Heart right ventricle (tissue), 16 donors: Measurements from ENCODE around the gene EBF3. TPM values are rescaled to one million over a fixed set of nuclear protein-coding genes. Genes with fewer than 3 reads are reported as not detected.

Source experiments
- ATAC-seq, 8 donors: fragments of 200-7000 bp; cut with Tn5 transposase; one replicate each; pipeline ENCODE4 v1.9.1; 2020; ENCODE audit warnings: mild to moderate bottlenecking in 8 of 8, moderate library complexity in 8 of 8, moderate number of reproducible peaks in 1 of 8
- DNase-seq, 2 donors: peaks; one replicate each; pipeline ENCODE4 v3.0.0-alpha.2; 2020
- H3K27ac ChIP-seq, 10 donors: fragments of 200-600 bp; sonication (generic) in 2 of 10; one replicate each; pipeline versions ENCODE4 v1.5.0 to v1.8.0; 2020 to 2022; ENCODE audit warnings: mild to moderate bottlenecking in 3 of 10
- H3K27me3 ChIP-seq, 7 donors: fragments of 200-600 bp; one replicate each; pipeline ENCODE4 v1.8.0; 2021 to 2022; ENCODE audit warnings: mild to moderate bottlenecking in 2 of 7
- H3K36me3 ChIP-seq, 9 donors: fragments of 200-600 bp; sonication (generic) in 1 of 9; one replicate each; pipeline versions ENCODE4 v1.5.0 to v1.8.0; 2020 to 2022; ENCODE audit warnings: mild to moderate bottlenecking in 2 of 9
- H3K4me1 ChIP-seq, 9 donors: fragments of 200-600 bp; sonication (generic) in 1 of 9; one replicate each; pipeline versions ENCODE4 v1.5.0 to v1.8.0; 2020 to 2022; ENCODE audit warnings: mild to moderate bottlenecking in 4 of 9
- H3K4me3 ChIP-seq, 10 donors: fragments of 200-600 bp; sonication (generic) in 2 of 10; one replicate each; pipeline versions ENCODE4 v1.5.0 to v1.8.0; 2020 to 2022; ENCODE audit warnings: mild to moderate bottlenecking in 7 of 10, moderate library complexity in 2 of 10
- H3K9me3 ChIP-seq, 11 donors: fragments of 200-600 bp in 10 of 11; sonication (generic) in 2 of 11; one replicate each; pipeline versions ENCODE4 v1.5.0 to v1.8.0; 2013 to 2022; ENCODE audit warnings: mild to moderate bottlenecking in 2 of 11, control low read depth in 1 of 11, moderate library complexity in 1 of 11
- WGBS, 2 donors: extraction: QIAGEN DNeasy Blood & Tissue Kit; methylation state at CpG; one replicate each; pipeline ENCODE4 v1.1.7; 2013; ENCODE audit warnings: inconsistent platforms in 1 of 2; 5-methylcytosine and 5-hydroxymethylcytosine counted together
- intact Hi-C, 10 donors: fragments of 100-400 bp; cut with DNase I; formaldehyde crosslinking; loops; one replicate each; pipeline versions ENCODE4 v1.11.1 to v1.14.2; 2022
- polyA plus RNA-seq, 2 donors: library from polyadenylated mRNA; stranded (reverse); fragments of 200-250 nt; gene quantifications; one replicate each; pipeline ENCODE4 v1.2.3, GENCODE V29; 2013
- total RNA-seq, 10 donors: library from RNA; stranded (reverse); fragmentation: NEBNext Ultra II Directional in 3 of 10; extraction: Animal tissue kit (Norgen Biotek cat#: 25700) in 3 of 10; gene quantifications; one replicate each; pipeline versions ENCODE4 v1.2.1 to v1.2.4, GENCODE V29; 2021 to 2023
- TF ChIP-seq, protein P1 (sequence below), 9 donors: fragments of 200-600 bp; sonication (generic) in 2 of 9; IDR thresholded peaks; one replicate each; pipeline versions ENCODE4 v1.5.0 to v1.8.0; 2021 to 2022; ENCODE audit warnings: antibody characterized with exemption in 9 of 9, mild to moderate bottlenecking in 5 of 9, moderate library complexity in 1 of 9
- donor health status: Arrhythmogenic right ventricular cardiomyopathy.
- donor health status: ischemic (EF 13 %, LVEDD 7.1; RV severe dilation, severe dysfunction).
- donor health status: healthy with polysubstance abuse.
- donor health status: DM: no; HTN: yes; CAD: no.
- donor health status: DM: no; HTN: no; CAD: no.
- donor health status: ischemic (EF 25% LVEDD 6.9; RV normal size, moderate dysfunction).
- donor health status: ischemic (EF 25% LVEDD 5.7; RV mildly dilated, moderate dysfunction).
- donor health status: healthy.
- donor health status: DM: yes; HTN: yes; CAD: no.
- donor health status: Ischemic cardiomyopathy.
- donor health status: ischemic (EF 35%, LVEDD 5.7; RV mildly dilated, moderate dysfunction).
- donor health status: nonischemic (EF 11% LVEDD 7.7; RV severe dilation, severe dysfunction).
- donor health status: DM: yes; HTN: yes; CAD: no.
- donor health status: PGD.
- donor health status: ischemic (EF 29% LVEDD 5.4; RV normal size, mild dysfunction).
- donor health status: nonischemic (EF 23%, LVEDD 6.1; RV moderate dilation, normal function).

EBF3 gene
- total and polyA plus RNA-seq, 12 donors = 3.9 to 12.2 (median 5.6) TPM

GRCh38 chr10:129800796-129801340 lies 163.2 kb downstream of the EBF3 start:
- H3K9me3 ChIP-seq = peaks cover 0 to 52% (median 23%) of the 10 kb centered on the region in 11 donors
- no peak for DNase-seq
- H3K36me3 ChIP-seq = no peaks in the 10 kb centered on the region
- no peak overlapping the region for H3K27ac ChIP-seq
- intact Hi-C loops = no loop called here
- 75 to 81% methylated on average over 14 of the region's 14 CpGs for WGBS, 2 donors
- peaks cover 0 to 11% (median 0%) of the 10 kb centered on the region in 7 donors for H3K27me3 ChIP-seq
- TF ChIP-seq, protein P1, sequence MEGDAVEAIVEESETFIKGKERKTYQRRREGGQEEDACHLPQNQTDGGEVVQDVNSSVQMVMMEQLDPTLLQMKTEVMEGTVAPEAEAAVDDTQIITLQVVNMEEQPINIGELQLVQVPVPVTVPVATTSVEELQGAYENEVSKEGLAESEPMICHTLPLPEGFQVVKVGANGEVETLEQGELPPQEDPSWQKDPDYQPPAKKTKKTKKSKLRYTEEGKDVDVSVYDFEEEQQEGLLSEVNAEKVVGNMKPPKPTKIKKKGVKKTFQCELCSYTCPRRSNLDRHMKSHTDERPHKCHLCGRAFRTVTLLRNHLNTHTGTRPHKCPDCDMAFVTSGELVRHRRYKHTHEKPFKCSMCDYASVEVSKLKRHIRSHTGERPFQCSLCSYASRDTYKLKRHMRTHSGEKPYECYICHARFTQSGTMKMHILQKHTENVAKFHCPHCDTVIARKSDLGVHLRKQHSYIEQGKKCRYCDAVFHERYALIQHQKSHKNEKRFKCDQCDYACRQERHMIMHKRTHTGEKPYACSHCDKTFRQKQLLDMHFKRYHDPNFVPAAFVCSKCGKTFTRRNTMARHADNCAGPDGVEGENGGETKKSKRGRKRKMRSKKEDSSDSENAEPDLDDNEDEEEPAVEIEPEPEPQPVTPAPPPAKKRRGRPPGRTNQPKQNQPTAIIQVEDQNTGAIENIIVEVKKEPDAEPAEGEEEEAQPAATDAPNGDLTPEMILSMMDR (IDR thresholded peaks at IDR 0.05) = no peak
- no peak for ATAC-seq
- no peak overlapping the region for H3K4me3 ChIP-seq
- no peaks in the 10 kb centered on the region for H3K4me1 ChIP-seq

- ATAC-seq (no peak), DNase-seq (no peak)
- WGBS, 2 donors = 80 to 82% methylated on average over 3 of the region's 3 CpGs
- intact Hi-C loops = no loop called here
- Histone ChIP-seq H3K27me3 (peaks cover 0 to 11% (median 0%) of the 10 kb centered on the region in 7 donors), H3K36me3 (no peaks in the 10 kb centered on the region), H3K27ac (no peak overlapping the region), H3K4me1 (no peaks in the 10 kb centered on the region), H3K4me3 (no peak overlapping the region), H3K9me3 (peaks cover 0 to 44% (median 19%) of the 10 kb centered on the region in 11 donors)
- TF ChIP-seq, protein P1 (IDR thresholded peaks at IDR 0.05) = no peak
These were observed 164.1 kb downstream of the EBF3 start for GRCh38 chr10:129799942-129800341.

DNA sequence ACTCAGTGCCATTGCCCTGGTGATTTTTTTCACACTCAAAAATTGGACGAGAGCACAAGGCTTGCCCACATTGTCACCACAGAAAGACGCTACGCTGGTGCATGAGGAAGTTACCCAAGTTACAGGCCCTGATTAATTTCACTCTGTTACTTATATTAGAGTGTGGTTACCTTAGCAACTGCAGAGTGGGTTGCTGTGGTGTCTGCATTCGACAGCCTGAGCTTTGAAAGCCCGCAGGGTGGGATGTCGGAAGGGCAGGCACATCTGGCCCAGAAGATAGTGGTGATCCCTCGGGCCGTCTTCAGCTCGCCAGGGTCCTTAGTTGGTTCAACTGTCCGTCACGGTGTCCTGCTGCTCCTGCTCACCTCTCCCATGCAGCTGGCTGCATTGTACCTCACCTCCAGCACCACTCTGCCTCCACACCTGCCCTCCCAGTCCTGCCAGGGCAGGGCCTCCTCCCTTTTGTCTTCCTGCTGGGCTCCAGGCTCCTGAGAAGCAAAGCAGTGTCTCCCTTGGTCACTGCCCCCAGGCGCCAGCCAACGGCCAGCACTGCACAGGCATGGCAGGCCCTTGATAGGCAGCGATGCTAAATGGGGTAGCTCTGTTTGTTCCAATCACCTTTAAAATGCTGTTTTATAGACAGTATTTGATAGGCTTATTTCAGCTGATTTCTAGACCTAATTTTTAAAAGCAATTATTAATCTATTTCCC lies 167.2 kb downstream of the EBF3 start:
- intact Hi-C loops = no loop called here
- 75 to 79% methylated on average over 14 of the region's 14 CpGs for WGBS, 2 donors
- Histone ChIP-seq H3K36me3 (no peaks in the 10 kb centered on the region), H3K4me3 (no peak overlapping the region), H3K9me3 (peaks cover 0 to 22% (median 8%) of the 10 kb centered on the region in 11 donors), H3K27ac (no peak overlapping the region), H3K4me1 (no peaks in the 10 kb centered on the region), H3K27me3 (peaks cover 0 to 8% (median 0%) of the 10 kb centered on the region in 7 donors)
- DNase-seq (no peak), ATAC-seq (no peak)
- TF ChIP-seq, protein P1 (IDR thresholded peaks at IDR 0.05) = no peak

DNA sequence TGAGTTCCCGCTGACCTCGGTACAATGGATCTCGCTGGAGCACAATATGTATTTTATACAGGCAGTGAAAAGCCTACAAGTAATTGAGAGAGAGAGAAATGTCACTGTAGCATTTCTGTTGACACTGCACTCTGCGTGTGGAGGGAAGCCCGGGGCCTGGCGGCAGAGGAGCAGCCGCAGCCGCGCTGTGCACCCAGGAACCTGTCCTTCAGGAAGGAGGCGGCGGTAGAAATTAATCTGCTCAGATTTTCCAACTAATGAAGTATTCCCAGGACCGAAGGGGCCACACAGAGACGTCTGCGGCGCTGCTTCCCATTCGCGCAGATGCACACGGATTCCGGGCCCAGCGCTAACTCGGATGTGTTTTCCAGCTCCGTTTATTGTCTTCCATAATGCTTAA lies 170.1 kb downstream of the EBF3 start:
- ATAC-seq (no peak), DNase-seq (no peak)
- no peak overlapping the region for H3K4me3 ChIP-seq
- 96 to 97% methylated on average over 22 of the region's 22 CpGs for WGBS, 2 donors
- H3K27me3 ChIP-seq = no peaks in the 10 kb centered on the region
- no peaks in the 10 kb centered on the region for H3K36me3 ChIP-seq
- TF ChIP-seq, protein P1 (IDR thresholded peaks at IDR 0.05) = no peak
- H3K27ac ChIP-seq = no peak overlapping the region
- H3K4me1 ChIP-seq = no peaks in the 10 kb centered on the region
- intact Hi-C loops = no loop called here
- peaks cover 0 to 40% (median 8%) of the 10 kb centered on the region in 11 donors for H3K9me3 ChIP-seq
